ENCODE measurements around the gene THSD4.
"Not testable (repeated sequence)": the region's sequence is repeated elsewhere in the genome, so short reads cannot be mapped to it uniquely, and the experiment has no call there.

The THSD4 gene

DNA sequence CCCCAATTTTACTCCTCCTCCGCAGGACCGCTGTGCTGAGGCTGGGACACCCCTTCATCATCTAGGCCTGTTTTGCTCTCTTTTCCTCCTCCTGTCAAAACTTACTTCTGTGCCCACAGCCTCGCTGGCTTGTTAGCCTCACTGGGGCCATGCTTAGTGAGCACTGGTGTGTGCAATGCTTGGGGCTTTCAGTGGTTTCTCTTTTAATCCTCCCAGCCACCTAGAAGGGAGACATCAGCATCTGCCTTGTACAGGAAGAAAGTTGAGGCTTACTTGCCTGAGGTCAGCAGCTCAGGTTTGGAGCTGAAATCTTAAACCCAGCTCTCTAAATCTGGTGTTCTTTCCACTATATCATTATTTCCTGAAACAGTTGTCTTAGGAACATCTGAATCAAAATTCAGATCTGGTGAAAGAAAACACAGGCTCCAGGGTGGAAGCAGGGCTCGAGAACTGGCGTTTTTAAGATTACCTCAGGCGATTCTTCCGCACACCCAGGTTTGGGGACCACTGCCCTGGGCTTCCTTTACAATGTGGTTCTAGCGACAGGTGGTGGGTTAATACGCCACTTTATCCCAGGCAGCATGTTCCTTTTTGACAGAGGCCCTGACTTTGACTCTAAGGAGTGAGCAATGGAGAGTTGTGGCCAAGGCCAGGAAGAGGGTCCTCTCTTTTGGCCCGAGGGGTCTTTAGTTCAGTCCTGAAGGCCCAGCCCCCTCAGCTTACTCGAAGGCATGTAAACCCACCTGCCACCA, 3.8 kb downstream of the THSD4 start:
- TF ChIP-seq YY1 (IDR thresholded peaks at IDR 0.05; ENCODE audit: insufficient read depth, insufficient read length) (no peak), ZNF274 (IDR thresholded peaks at IDR 0.05; ENCODE audit: low read depth, low read length) (no peak), SUZ12 (IDR thresholded peaks at IDR 0.05; ENCODE audit: extremely low read depth, insufficient read depth, insufficient read length) (no peak)
- Histone ChIP-seq H3K9me3 (ENCODE audit: insufficient read depth, low read length) (no peaks in the 10 kb centered on the region), H3K36me3 (ENCODE audit: insufficient read depth, insufficient read length, low read length) (no peaks in the 10 kb centered on the region), H3K9ac (ENCODE audit: insufficient read length, low read depth) (no peak overlapping the region), H3K4me1 (ENCODE audit: insufficient read depth, insufficient read length) (no peaks in the 10 kb centered on the region), H3K4me3 (ENCODE audit: insufficient read length, low read depth) (no peak overlapping the region), H3K27me3 (ENCODE audit: insufficient read depth, insufficient read length) (peaks cover 15% of the 10 kb centered on the region)
- no peak for DNase-seq (ENCODE audit: low read depth, low spot score)

DNA sequence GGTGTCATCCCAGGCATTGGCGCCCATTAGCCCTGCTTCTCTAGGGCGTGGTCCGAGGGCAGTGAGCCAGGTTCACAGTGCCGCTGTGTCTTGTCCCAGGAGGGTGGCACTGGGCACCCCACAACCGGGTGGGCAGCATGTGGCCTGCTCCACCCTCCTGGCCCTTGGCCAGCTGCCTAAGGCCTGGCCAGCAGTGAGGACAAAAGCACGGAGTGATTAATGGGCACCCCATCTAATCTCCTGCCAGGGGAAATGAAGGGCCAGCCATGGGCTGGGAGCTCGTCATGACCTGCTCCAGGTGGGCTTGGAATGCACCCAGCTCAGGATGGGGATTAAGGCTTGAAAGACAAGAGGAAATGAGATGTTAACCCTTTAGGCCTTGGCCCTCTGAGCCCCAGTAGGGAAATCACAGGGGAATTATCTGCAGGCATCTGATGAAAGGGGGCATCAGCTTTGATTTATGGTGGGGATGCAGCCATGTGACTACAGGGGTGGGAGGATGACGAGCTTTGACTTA, 5.2 kb downstream of the THSD4 start:
- H3K36me3 ChIP-seq (ENCODE audit: insufficient read depth, insufficient read length, low read length) = no peaks in the 10 kb centered on the region
- H3K9ac ChIP-seq (ENCODE audit: insufficient read length, low read depth) = no peak overlapping the region
- peaks cover 15% of the 10 kb centered on the region for H3K27me3 ChIP-seq (ENCODE audit: insufficient read depth, insufficient read length)
- H3K9me3 ChIP-seq (ENCODE audit: insufficient read depth, low read length) = no peaks in the 10 kb centered on the region
- TF ChIP-seq ZNF274 (IDR thresholded peaks at IDR 0.05; ENCODE audit: low read depth, low read length) = no peak
- TF ChIP-seq YY1 (IDR thresholded peaks at IDR 0.05; ENCODE audit: insufficient read depth, insufficient read length) = no peak
- no peak for TF ChIP-seq SUZ12 (IDR thresholded peaks at IDR 0.05; ENCODE audit: extremely low read depth, insufficient read depth, insufficient read length)
- no peak overlapping the region for H3K4me3 ChIP-seq (ENCODE audit: insufficient read length, low read depth)
- no peak for DNase-seq (ENCODE audit: low read depth, low spot score)
- H3K4me1 ChIP-seq (ENCODE audit: insufficient read depth, insufficient read length) = no peaks in the 10 kb centered on the region

DNA sequence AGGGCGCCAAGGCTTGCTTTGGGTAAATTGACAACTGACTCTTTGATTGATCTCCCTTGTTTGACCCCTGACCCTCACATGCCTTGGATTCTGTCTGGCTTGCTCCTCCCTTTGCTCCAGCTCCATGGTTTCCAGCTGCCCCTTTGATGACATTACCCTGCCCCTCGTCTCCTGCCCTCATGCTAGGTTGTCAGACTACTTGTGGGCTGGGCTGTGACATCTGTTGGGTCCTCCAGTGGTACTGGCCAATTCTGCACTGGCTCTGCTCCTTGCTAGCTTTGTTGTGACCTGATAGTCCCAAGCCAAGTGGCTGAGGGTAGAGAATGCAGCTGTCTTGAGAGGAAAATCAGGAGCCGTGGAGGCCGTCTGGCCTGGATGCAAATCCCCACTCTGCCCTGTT, 6.2 kb downstream of the THSD4 start:
- Histone ChIP-seq H3K9ac (ENCODE audit: insufficient read length, low read depth) (no peak overlapping the region), H3K4me1 (ENCODE audit: insufficient read depth, insufficient read length) (peaks cover 4% of the 10 kb centered on the region), H3K36me3 (ENCODE audit: insufficient read depth, insufficient read length, low read length) (no peaks in the 10 kb centered on the region), H3K9me3 (ENCODE audit: insufficient read depth, low read length) (no peaks in the 10 kb centered on the region), H3K4me3 (ENCODE audit: insufficient read length, low read depth) (no peak overlapping the region), H3K27me3 (ENCODE audit: insufficient read depth, insufficient read length) (peaks cover 9% of the 10 kb centered on the region)
- DNase-seq (ENCODE audit: low read depth, low spot score) = no peak
- TF ChIP-seq ZNF274 (IDR thresholded peaks at IDR 0.05; ENCODE audit: low read depth, low read length) = no peak
- no peak for TF ChIP-seq SUZ12 (IDR thresholded peaks at IDR 0.05; ENCODE audit: extremely low read depth, insufficient read depth, insufficient read length)
- no peak for TF ChIP-seq YY1 (IDR thresholded peaks at IDR 0.05; ENCODE audit: insufficient read depth, insufficient read length)

DNA sequence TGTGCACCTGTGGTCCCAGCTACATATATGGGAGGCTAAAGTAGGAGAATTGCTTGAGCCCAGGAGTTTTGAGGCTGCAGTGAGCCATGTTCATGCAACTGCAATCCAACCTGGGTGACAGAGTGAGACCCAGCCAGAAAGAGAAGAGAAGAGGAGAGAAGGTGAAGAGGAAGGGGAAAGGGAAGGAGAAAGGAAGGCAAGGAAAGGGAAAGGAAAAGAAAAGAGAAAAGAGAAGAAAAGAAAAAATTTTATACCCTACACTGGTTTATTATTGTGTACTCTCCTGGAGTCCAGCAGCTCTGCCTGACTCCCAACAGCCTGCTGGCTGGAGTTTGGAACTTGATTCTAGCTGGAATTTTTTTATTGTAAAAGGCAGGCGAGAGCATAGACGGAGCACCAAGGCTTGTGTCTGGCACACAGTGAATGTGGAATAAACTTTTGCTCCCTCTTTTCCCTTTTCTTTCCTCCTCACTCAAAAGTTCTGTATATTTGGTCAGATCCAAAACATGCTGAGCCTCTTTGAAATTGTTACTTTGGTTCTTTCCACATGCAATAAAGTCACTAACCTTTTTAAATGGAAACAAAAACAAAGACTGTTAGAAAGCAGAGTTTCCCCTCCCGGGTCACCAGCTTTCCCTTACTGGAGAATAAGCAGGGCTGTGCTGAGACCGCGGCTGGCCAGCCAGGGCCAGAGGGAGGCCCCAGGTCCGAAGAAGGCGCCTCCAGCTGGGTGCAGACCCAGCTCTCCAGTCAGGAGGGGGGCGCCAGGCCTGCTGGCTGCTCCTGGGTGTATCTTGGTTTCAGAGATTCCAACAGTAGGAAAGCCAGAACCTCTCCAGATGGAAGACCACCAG, 9.9 kb downstream of the THSD4 start:
- peaks cover 4% of the 10 kb centered on the region for H3K4me1 ChIP-seq (ENCODE audit: insufficient read depth, insufficient read length)
- TF ChIP-seq YY1 (IDR thresholded peaks at IDR 0.05; ENCODE audit: insufficient read depth, insufficient read length) (no peak), ZNF274 (IDR thresholded peaks at IDR 0.05; ENCODE audit: low read depth, low read length) (no peak), SUZ12 (IDR thresholded peaks at IDR 0.05; ENCODE audit: extremely low read depth, insufficient read depth, insufficient read length) (no peak)

DNA sequence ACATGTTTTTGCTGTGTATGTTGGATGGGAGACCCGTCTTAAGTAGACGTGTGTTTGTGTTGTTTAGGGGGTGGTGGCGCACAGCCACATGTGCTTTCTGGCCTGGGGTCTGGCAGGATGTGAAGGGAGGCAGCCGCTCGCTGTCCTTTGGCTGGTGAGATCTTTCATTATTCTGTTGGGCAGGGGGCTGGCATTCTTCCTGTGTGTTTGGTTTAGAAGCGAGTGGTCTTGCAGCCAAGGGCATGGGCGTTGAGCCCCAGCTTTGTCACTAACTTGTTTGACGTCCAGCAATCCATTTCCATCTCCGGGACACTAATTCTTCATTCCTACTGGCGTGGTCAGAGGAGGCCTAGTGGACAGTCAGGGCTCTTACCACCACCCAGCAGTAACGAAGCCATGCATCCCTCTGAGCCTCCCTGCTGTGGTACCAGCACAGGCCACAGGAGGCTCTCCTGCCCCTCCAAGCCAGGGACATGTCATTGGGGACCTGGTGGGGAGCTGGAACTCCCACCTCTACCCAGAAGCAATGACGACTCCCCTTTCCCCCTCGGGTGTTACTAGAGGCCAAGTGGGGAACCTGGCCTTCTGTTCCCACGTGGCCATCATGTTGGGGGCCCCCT, 10.7 kb downstream of the THSD4 start:
- H3K9me3 ChIP-seq (ENCODE audit: insufficient read depth, low read length) = peaks cover 5% of the 10 kb centered on the region; the same call in 1 of the 2 replicates
- no peak for TF ChIP-seq YY1 (IDR thresholded peaks at IDR 0.05; ENCODE audit: insufficient read depth, insufficient read length)
- TF ChIP-seq ZNF274 (IDR thresholded peaks at IDR 0.05; ENCODE audit: low read depth, low read length) = no peak
- no peak for TF ChIP-seq SUZ12 (IDR thresholded peaks at IDR 0.05; ENCODE audit: extremely low read depth, insufficient read depth, insufficient read length)
- H3K36me3 ChIP-seq (ENCODE audit: insufficient read depth, insufficient read length, low read length) = no peaks in the 10 kb centered on the region
- peaks cover 4% of the 10 kb centered on the region for H3K4me1 ChIP-seq (ENCODE audit: insufficient read depth, insufficient read length)
- no peaks in the 10 kb centered on the region for H3K27me3 ChIP-seq (ENCODE audit: insufficient read depth, insufficient read length)
- H3K4me3 ChIP-seq (ENCODE audit: insufficient read length, low read depth) = no peak overlapping the region
- no peak overlapping the region for H3K9ac ChIP-seq (ENCODE audit: insufficient read length, low read depth)
- no peak for DNase-seq (ENCODE audit: low read depth, low spot score)

More for the DNA sequence above, 9.9 kb downstream of the THSD4 start:
- Histone ChIP-seq H3K9me3 (ENCODE audit: insufficient read depth, low read length) (peaks cover 5% of the 10 kb centered on the region; the same call in 1 of the 2 replicates), H3K9ac (ENCODE audit: insufficient read length, low read depth) (no peak overlapping the region), H3K4me3 (ENCODE audit: insufficient read length, low read depth) (no peak overlapping the region), H3K27me3 (ENCODE audit: insufficient read depth, insufficient read length) (no peaks in the 10 kb centered on the region), H3K36me3 (ENCODE audit: insufficient read depth, insufficient read length, low read length) (no peaks in the 10 kb centered on the region)
- DNase-seq (ENCODE audit: low read depth, low spot score) = no peak

DNA sequence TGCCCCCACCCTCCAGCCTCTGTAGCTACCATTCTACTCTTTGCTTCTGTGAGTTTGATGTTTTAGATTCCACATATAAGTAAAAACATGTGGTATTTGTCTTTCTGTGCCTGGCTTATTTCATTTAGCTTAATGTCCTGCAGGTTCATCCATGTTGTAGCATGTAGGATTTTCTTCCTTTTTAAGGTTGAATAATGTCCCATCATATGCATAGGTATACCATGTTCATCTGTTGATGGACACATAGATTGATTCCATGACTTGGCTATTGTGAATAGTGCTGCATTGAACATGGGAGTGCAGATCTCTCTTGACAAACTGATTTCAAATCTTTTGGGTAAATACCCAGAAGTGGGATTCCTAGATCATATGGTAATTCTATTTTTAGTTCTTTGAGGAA, 11.8 kb downstream of the THSD4 start:
- no peaks in the 10 kb centered on the region for H3K27me3 ChIP-seq (ENCODE audit: insufficient read depth, insufficient read length)
- no peak overlapping the region for H3K4me3 ChIP-seq (ENCODE audit: insufficient read length, low read depth)
- TF ChIP-seq ZNF274 (IDR thresholded peaks at IDR 0.05; ENCODE audit: low read depth, low read length) (no peak), YY1 (IDR thresholded peaks at IDR 0.05; ENCODE audit: insufficient read depth, insufficient read length) (no peak), SUZ12 (IDR thresholded peaks at IDR 0.05; ENCODE audit: extremely low read depth, insufficient read depth, insufficient read length) (no peak)
- no peak for DNase-seq (ENCODE audit: low read depth, low spot score)
- H3K4me1 ChIP-seq (ENCODE audit: insufficient read depth, insufficient read length) = peaks cover 4% of the 10 kb centered on the region
- peaks cover 5% of the 10 kb centered on the region; the same call in 1 of the 2 replicates for H3K9me3 ChIP-seq (ENCODE audit: insufficient read depth, low read length)
- no peak overlapping the region for H3K9ac ChIP-seq (ENCODE audit: insufficient read length, low read depth)
- H3K36me3 ChIP-seq (ENCODE audit: insufficient read depth, insufficient read length, low read length) = no peaks in the 10 kb centered on the region

DNA sequence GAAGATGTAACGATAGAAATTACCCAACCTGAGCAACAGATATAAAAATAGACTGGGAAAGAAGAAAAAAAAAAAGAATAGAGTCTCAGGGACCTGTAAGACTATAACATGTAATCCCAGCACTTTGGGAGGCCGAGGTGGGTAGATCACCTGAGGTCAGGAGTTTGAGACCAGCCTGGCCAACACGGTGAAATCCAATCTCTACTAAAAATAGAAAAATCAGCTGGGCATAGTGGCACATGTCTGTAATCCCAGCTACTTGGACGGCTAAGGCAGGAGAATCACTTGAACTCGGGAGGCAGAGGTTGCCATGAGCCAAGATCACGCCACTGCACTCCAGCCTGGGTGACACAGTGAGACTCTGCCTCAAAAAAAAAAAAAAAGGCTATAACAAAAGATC, 12.9 kb downstream of the THSD4 start:
- H3K27me3 ChIP-seq (ENCODE audit: insufficient read depth, insufficient read length); H3K9me3 ChIP-seq (ENCODE audit: insufficient read depth, low read length); H3K4me3 ChIP-seq (ENCODE audit: insufficient read length, low read depth); H3K4me1 ChIP-seq (ENCODE audit: insufficient read depth, insufficient read length); H3K9ac ChIP-seq (ENCODE audit: insufficient read length, low read depth); DNase-seq (ENCODE audit: low read depth, low spot score); H3K36me3 ChIP-seq (ENCODE audit: insufficient read depth, insufficient read length, low read length): not testable (repeated sequence)

All from NT2/D1 (cell line).